ENCODE measurements around the gene FGD2. TPM values are rescaled to one million over a fixed set of nuclear protein-coding genes. Genes with fewer than 3 reads are reported as not detected.
"Not testable (repeated sequence)": the region's sequence is repeated elsewhere in the genome, so short reads cannot be mapped to it uniquely, and the experiment has no call there.

Gene FGD2
- total and polyA plus RNA-seq, 4 donors: 20.4 to 76.7 (median 40.1) TPM

DNA sequence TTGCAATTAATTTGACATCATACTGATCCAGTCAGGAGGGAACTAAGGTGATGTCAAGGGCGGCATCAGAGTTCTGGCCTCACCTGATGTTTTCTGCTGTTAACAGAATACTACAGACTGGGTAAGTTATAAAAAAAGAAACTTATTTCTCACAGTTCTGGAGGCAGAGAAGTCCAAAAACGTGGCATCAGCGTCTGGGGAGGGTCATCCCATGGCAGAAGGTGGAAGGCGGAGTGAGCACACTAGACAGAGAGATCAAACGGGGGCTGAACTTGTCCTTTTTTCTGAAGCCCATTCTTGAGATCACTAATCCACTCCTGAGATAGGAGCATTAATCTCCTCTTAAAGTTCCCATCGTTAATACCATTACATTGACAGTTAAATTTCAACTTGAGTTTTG lies 16.2 kb upstream of the FGD2 start:
- no peaks in the 10 kb centered on the region for H3K27me3 ChIP-seq (ENCODE audit: control insufficient read depth in 3 of 3, insufficient read depth in 3 of 3, low read length in 2 of 3)
- no peak overlapping the region for H3K9ac ChIP-seq (ENCODE audit: insufficient read depth in 1 of 2, low read length in 2 of 2)
- H3K4me1 ChIP-seq (ENCODE audit: control insufficient read depth in 5 of 5, insufficient read depth in 5 of 5, low read length in 5 of 5): peaks cover 3 to 16% (median 7%) of the 10 kb centered on the region in 5 donors
- no peak overlapping the region for H3K4me3 ChIP-seq
- WGBS, 2 donors: 89 to 93% methylated on average over 6 of the region's 6 CpGs
- ATAC-seq (ENCODE audit: insufficient read depth, low FRiP score) (no peak), DNase-seq (no peak)
- H3K9me3 ChIP-seq (ENCODE audit: control insufficient read depth in 4 of 4, insufficient read depth in 3 of 4, low read length in 3 of 4): no peaks in the 10 kb centered on the region
- H3K27ac ChIP-seq (ENCODE audit: low read depth in 1 of 2, low read length in 1 of 2): no peak overlapping the region
- TF ChIP-seq, protein P1, sequence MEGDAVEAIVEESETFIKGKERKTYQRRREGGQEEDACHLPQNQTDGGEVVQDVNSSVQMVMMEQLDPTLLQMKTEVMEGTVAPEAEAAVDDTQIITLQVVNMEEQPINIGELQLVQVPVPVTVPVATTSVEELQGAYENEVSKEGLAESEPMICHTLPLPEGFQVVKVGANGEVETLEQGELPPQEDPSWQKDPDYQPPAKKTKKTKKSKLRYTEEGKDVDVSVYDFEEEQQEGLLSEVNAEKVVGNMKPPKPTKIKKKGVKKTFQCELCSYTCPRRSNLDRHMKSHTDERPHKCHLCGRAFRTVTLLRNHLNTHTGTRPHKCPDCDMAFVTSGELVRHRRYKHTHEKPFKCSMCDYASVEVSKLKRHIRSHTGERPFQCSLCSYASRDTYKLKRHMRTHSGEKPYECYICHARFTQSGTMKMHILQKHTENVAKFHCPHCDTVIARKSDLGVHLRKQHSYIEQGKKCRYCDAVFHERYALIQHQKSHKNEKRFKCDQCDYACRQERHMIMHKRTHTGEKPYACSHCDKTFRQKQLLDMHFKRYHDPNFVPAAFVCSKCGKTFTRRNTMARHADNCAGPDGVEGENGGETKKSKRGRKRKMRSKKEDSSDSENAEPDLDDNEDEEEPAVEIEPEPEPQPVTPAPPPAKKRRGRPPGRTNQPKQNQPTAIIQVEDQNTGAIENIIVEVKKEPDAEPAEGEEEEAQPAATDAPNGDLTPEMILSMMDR (IDR thresholded peaks at IDR 0.05; ENCODE audit: control extremely low read depth, extremely low read depth): no peak
- no peaks in the 10 kb centered on the region for H3K36me3 ChIP-seq (ENCODE audit: control insufficient read depth in 4 of 4, insufficient read depth in 4 of 4, low read length in 4 of 4)

DNA sequence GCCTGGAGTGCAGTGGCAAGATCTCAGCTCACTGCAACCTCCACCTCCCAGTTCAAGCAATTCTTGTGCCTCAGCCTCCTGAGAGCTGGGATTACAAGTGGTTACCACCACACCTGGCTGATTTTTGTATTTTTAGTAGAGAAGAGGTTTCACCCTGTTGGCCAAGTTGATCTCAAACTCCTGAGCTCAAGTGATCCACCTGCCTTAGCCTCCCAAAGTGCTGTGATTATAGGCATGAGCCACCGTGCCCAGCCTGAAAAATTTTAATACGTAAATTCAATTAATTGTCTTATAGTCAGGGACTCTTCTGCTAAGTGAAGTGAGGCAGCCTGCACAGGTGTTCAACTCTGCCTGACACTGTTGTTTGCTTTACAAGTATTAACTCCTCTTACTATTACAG lies 15.1 kb upstream of the FGD2 start:
- not testable (repeated sequence) for H3K9ac ChIP-seq (ENCODE audit: insufficient read depth in 1 of 2, low read length in 2 of 2); ATAC-seq (ENCODE audit: insufficient read depth, low FRiP score)

DNA sequence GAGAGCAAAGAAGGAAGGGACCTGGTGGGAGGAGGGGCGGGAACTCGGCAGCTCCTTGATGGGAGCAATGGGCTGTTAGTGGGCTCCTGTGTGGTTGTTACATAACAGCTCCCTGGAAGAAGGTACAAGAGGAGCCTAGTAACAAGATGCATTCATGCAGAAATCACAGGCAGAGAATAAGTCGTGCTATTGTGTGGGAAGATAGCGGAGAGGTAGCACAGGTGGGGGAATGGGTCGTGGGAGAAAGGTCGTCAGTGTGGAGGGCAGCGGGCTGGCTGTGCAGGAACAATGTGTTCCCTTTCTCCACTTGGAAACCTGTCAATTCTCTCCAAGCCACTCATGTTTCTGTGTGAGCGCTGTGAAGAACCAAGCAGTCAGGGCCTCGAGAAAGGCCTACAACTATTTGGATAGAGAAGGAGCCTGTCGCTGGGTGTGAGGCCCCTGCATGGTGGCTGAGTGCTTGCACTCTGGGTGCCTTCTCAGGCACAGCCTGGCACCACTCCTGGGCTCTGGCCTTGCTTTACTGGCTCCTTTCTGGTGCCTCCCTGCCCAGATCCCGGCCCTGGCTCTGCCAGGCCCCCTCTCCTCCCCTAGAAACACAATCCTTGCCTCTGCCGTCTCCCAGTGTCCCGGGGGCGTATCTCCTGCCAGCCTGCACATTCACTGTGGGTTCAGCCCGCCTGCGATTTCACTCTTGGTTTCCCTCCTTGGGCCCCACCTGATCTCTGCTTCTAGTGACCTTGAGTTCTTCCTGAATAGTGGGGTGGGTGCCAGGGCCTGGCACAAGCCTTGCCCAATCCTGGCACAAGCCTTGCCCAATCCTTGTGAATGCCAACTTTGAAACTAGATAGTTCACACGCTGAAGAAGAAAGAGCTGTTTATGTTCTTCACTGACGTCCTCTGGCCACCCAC lies 7.4 kb upstream of the FGD2 start:
- H3K9ac ChIP-seq (ENCODE audit: insufficient read depth in 1 of 2, low read length in 2 of 2): no peak overlapping the region
- peaks cover 0 to 16% (median 0%) of the 10 kb centered on the region in 5 donors for H3K4me1 ChIP-seq (ENCODE audit: control insufficient read depth in 5 of 5, insufficient read depth in 5 of 5, low read length in 5 of 5)
- ATAC-seq (ENCODE audit: insufficient read depth, low FRiP score) (no peak), DNase-seq (peak; percentile 20 to 52 (median 26))
- 64 to 75% methylated on average over 18 of the region's 18 CpGs for WGBS, 2 donors
- TF ChIP-seq, protein P1 (IDR thresholded peaks at IDR 0.05; ENCODE audit: control extremely low read depth, extremely low read depth): no peak
- H3K9me3 ChIP-seq (ENCODE audit: control insufficient read depth in 4 of 4, insufficient read depth in 3 of 4, low read length in 3 of 4): no peaks in the 10 kb centered on the region
- no peak overlapping the region for H3K4me3 ChIP-seq
- no peaks in the 10 kb centered on the region for H3K36me3 ChIP-seq (ENCODE audit: control insufficient read depth in 4 of 4, insufficient read depth in 4 of 4, low read length in 4 of 4)
- no peaks in the 10 kb centered on the region for H3K27me3 ChIP-seq (ENCODE audit: control insufficient read depth in 3 of 3, insufficient read depth in 3 of 3, low read length in 2 of 3)
- peak overlapping the region; percentile 63 to 86 for H3K27ac ChIP-seq (ENCODE audit: low read depth in 1 of 2, low read length in 1 of 2)

More for the DNA sequence above, 15.1 kb upstream of the FGD2 start:
- not testable (repeated sequence) for H3K27me3 ChIP-seq (ENCODE audit: control insufficient read depth in 3 of 3, insufficient read depth in 3 of 3, low read length in 2 of 3); H3K36me3 ChIP-seq (ENCODE audit: control insufficient read depth in 4 of 4, insufficient read depth in 4 of 4, low read length in 4 of 4); H3K4me3 ChIP-seq; H3K27ac ChIP-seq (ENCODE audit: low read depth in 1 of 2, low read length in 1 of 2); DNase-seq; H3K4me1 ChIP-seq (ENCODE audit: control insufficient read depth in 5 of 5, insufficient read depth in 5 of 5, low read length in 5 of 5); H3K9me3 ChIP-seq (ENCODE audit: control insufficient read depth in 4 of 4, insufficient read depth in 3 of 4, low read length in 3 of 4)
- 80 to 100% methylated on average over 2 of the region's 2 CpGs for WGBS, 2 donors

DNA sequence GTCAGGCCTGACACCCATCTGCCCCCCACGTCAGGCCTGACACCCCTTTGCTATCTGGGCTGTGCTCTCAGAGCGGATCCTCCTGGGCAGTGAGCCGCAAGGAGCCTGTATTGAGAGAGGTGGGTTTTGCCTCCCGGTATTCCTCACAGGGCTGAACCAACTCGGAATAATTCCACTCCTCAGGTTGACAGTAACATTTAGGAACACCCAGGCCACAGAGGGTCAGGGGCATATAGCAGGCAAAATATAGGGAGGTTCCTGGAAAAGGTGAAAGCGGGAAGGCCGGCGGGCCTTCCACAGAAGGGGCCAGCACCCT lies 6.8 kb upstream of the FGD2 start:
- WGBS, 2 donors: 83% methylated on average over 8 of the region's 8 CpGs

More for the DNA sequence above, 6.8 kb upstream of the FGD2 start:
- H3K9ac ChIP-seq (ENCODE audit: insufficient read depth in 1 of 2, low read length in 2 of 2): no peak overlapping the region
- H3K27ac ChIP-seq (ENCODE audit: low read depth in 1 of 2, low read length in 1 of 2): peak overlapping the region; percentile 63 to 86
- no peaks in the 10 kb centered on the region for H3K36me3 ChIP-seq (ENCODE audit: control insufficient read depth in 4 of 4, insufficient read depth in 4 of 4, low read length in 4 of 4)
- H3K9me3 ChIP-seq (ENCODE audit: control insufficient read depth in 4 of 4, insufficient read depth in 3 of 4, low read length in 3 of 4): no peaks in the 10 kb centered on the region
- ATAC-seq (ENCODE audit: insufficient read depth, low FRiP score) (no peak), DNase-seq (no peak)
- H3K27me3 ChIP-seq (ENCODE audit: control insufficient read depth in 3 of 3, insufficient read depth in 3 of 3, low read length in 2 of 3): no peaks in the 10 kb centered on the region
- no peak overlapping the region for H3K4me3 ChIP-seq
- TF ChIP-seq, protein P1 (IDR thresholded peaks at IDR 0.05; ENCODE audit: control extremely low read depth, extremely low read depth): no peak
- peaks cover 0 to 16% (median 0%) of the 10 kb centered on the region in 5 donors for H3K4me1 ChIP-seq (ENCODE audit: control insufficient read depth in 5 of 5, insufficient read depth in 5 of 5, low read length in 5 of 5)
